ENCODE data around the gene AGBL5.

The AGBL5 gene

DNA sequence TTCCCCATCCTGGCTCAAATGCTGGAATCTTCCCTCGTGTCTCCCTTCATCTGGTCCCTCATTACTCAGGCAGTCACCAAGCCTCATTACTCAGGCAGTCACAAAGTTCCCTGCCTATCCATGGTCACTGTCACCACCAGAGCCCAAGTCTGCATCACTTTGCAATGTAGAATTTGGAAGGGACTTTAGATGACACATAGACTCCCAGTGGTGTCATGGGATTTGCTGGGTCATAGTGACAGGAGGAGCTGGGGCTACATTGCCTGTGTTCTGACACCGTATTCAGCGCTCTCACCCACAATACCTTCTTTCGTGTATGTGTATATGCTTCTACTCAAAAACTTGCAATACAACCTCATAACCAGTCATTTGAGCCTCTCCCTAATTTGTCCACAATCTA lies 24.9 kb downstream of the AGBL5 start:
- POLR2A ChIA-PET: interaction anchor here (1.1 kb wide), 1 partner anchor 25 kb away, joined by 4 read pairs; the partner anchor contains the start of gene AGBL5
- H3K36me3 ChIP-seq (ENCODE audit: control insufficient read depth in 2 of 2, insufficient read depth in 1 of 2, low read length in 2 of 2): no peaks in the 10 kb centered on the region
- H3K4me3 ChIP-seq (ENCODE audit: low read depth, low read length): no peak overlapping the region
- H3K4me1 ChIP-seq (ENCODE audit: control insufficient read depth, insufficient read depth, low read length): peaks cover 6% of the 10 kb centered on the region
- H3K27ac ChIP-seq (ENCODE audit: extremely low read depth, low read depth, low read length): no peak overlapping the region
- H3K9me3 ChIP-seq (ENCODE audit: control insufficient read depth, insufficient read depth, low read depth, low read length): no peaks in the 10 kb centered on the region
- TF ChIP-seq HOXD13 (CRISPR knock-in tag; IDR thresholded peaks at IDR 0.05; ENCODE audit: borderline replicate concordance) (no peak), ZNF146 (tag by site-specific recombination; IDR thresholded peaks at IDR 0.05) (no peak), ZNF266 (tag by site-specific recombination; IDR thresholded peaks at IDR 0.05; ENCODE audit: low read depth) (no peak), FEZF1 (tag by site-specific recombination; IDR thresholded peaks at IDR 0.05) (no peak), ZNF174 (tag by site-specific recombination; IDR thresholded peaks at IDR 0.05) (no peak), ZNF221 (tag by site-specific recombination; IDR thresholded peaks at IDR 0.05; ENCODE audit: borderline replicate concordance) (no peak)
- TF ChIP-seq, protein P1, sequence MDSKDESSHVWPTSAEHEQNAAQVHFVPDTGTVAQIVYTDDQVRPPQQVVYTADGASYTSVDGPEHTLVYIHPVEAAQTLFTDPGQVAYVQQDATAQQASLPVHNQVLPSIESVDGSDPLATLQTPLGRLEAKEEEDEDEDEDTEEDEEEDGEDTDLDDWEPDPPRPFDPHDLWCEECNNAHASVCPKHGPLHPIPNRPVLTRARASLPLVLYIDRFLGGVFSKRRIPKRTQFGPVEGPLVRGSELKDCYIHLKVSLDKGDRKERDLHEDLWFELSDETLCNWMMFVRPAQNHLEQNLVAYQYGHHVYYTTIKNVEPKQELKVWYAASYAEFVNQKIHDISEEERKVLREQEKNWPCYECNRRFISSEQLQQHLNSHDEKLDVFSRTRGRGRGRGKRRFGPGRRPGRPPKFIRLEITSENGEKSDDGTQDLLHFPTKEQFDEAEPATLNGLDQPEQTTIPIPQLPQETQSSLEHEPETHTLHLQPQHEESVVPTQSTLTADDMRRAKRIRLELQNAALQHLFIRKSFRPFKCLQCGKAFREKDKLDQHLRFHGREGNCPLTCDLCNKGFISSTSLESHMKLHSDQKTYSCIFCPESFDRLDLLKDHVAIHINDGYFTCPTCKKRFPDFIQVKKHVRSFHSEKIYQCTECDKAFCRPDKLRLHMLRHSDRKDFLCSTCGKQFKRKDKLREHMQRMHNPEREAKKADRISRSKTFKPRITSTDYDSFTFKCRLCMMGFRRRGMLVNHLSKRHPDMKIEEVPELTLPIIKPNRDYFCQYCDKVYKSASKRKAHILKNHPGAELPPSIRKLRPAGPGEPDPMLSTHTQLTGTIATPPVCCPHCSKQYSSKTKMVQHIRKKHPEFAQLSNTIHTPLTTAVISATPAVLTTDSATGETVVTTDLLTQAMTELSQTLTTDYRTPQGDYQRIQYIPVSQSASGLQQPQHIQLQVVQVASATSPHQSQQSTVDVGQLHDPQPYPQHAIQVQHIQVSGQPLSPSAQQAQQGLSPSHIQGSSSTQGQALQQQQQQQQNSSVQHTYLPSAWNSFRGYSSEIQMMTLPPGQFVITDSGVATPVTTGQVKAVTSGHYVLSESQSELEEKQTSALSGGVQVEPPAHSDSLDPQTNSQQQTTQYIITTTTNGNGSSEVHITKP (tag by site-specific recombination; IDR thresholded peaks at IDR 0.05): no peak
- TF ChIP-seq, protein P2, sequence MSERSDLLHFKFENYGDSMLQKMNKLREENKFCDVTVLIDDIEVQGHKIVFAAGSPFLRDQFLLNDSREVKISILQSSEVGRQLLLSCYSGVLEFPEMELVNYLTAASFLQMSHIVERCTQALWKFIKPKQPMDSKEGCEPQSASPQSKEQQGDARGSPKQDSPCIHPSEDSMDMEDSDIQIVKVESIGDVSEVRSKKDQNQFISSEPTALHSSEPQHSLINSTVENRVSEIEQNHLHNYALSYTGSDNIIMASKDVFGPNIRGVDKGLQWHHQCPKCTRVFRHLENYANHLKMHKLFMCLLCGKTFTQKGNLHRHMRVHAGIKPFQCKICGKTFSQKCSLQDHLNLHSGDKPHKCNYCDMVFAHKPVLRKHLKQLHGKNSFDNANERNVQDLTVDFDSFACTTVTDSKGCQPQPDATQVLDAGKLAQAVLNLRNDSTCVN (tag by site-specific recombination; optimal IDR thresholded peaks at IDR 0.05): no peak
- TF ChIP-seq, protein P3, sequence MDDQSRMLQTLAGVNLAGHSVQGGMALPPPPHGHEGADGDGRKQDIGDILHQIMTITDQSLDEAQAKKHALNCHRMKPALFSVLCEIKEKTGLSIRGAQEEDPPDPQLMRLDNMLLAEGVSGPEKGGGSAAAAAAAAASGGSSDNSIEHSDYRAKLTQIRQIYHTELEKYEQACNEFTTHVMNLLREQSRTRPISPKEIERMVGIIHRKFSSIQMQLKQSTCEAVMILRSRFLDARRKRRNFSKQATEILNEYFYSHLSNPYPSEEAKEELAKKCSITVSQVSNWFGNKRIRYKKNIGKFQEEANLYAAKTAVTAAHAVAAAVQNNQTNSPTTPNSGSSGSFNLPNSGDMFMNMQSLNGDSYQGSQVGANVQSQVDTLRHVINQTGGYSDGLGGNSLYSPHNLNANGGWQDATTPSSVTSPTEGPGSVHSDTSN (CRISPR knock-in tag; IDR thresholded peaks at IDR 0.05): no peak
- CTCF ChIA-PET: interaction anchor here (0.6 kb wide), 1 partner anchor 600 kb away, joined by 4 read pairs; no protein-coding TSS in a partner anchor

DNA sequence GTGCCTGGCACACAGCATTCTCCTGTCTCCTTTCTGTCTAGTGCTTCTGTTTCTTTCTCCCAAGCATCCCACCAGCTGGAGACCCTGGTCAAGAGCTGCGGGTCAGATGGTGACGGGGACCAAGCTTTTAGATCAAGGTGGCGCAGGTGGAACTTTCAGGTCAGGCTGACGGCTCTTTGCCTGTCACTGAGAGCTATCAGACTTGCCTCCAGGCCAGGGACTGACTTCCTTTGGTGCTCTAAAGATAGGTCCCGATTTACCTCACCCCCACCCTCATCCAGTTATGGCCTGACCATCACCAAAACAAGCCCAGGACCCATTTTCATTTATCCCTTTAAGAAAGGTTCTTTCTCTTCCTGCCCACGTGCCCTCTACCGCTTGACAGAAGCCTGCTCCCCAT lies 25.8 kb downstream of the AGBL5 start:
- TF ChIP-seq ZNF214 (tag by site-specific recombination; IDR thresholded peaks at IDR 0.05; ENCODE audit: borderline replicate concordance) (no peak), ZNF274 (IDR thresholded peaks at IDR 0.05; ENCODE audit: low read length) (no peak), ZNF274 (tag by site-specific recombination; IDR thresholded peaks at IDR 0.05; ENCODE audit: borderline replicate concordance) (no peak), ZNF830 (tag by site-specific recombination; IDR thresholded peaks at IDR 0.05; ENCODE audit: low read depth) (no peak), ZNF626 (tag by site-specific recombination; IDR thresholded peaks at IDR 0.05) (no peak), ZNF558 (tag by site-specific recombination; IDR thresholded peaks at IDR 0.05) (no peak), ZNF24 (tag by site-specific recombination; IDR thresholded peaks at IDR 0.05) (no peak), TRIM28 (IDR thresholded peaks at IDR 0.05; ENCODE audit: borderline replicate concordance, low read length) (no peak), ZNF473 (tag by site-specific recombination; IDR thresholded peaks at IDR 0.05) (no peak), ZSCAN16 (tag by site-specific recombination; IDR thresholded peaks at IDR 0.05) (no peak), ZNF596 (tag by site-specific recombination; IDR thresholded peaks at IDR 0.05) (no peak)
- TF ChIP-seq, protein P4, sequence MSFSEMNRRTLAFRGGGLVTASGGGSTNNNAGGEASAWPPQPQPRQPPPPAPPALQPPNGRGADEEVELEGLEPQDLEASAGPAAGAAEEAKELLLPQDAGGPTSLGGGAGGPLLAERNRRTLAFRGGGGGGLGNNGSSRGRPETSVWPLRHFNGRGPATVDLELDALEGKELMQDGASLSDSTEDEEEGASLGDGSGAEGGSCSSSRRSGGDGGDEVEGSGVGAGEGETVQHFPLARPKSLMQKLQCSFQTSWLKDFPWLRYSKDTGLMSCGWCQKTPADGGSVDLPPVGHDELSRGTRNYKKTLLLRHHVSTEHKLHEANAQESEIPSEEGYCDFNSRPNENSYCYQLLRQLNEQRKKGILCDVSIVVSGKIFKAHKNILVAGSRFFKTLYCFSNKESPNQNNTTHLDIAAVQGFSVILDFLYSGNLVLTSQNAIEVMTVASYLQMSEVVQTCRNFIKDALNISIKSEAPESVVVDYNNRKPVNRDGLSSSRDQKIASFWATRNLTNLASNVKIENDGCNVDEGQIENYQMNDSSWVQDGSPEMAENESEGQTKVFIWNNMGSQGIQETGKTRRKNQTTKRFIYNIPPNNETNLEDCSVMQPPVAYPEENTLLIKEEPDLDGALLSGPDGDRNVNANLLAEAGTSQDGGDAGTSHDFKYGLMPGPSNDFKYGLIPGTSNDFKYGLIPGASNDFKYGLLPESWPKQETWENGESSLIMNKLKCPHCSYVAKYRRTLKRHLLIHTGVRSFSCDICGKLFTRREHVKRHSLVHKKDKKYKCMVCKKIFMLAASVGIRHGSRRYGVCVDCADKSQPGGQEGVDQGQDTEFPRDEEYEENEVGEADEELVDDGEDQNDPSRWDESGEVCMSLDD (tag by site-specific recombination; IDR thresholded peaks at IDR 0.05): no peak
- Histone ChIP-seq H3K4me3 (ENCODE audit: low read depth, low read length) (no peak overlapping the region), H3K4me1 (ENCODE audit: control insufficient read depth, insufficient read depth, low read length) (peaks cover 7% of the 10 kb centered on the region), H3K36me3 (ENCODE audit: control insufficient read depth in 2 of 2, insufficient read depth in 1 of 2, low read length in 2 of 2) (no peaks in the 10 kb centered on the region), H3K27ac (ENCODE audit: extremely low read depth, low read depth, low read length) (no peak overlapping the region), H3K9me3 (ENCODE audit: control insufficient read depth, insufficient read depth, low read depth, low read length) (no peaks in the 10 kb centered on the region)
- ChIA-PET POLR2A (interaction anchor here (1.1 kb wide), 1 partner anchor 26 kb away, joined by 4 read pairs; the partner anchor contains the start of gene AGBL5), CTCF (no interaction called here)

Data from HEK293 (cell line).